Measurements from ENCODE around the gene DIPK1B. TPM values are rescaled to one million over a fixed set of nuclear protein-coding genes. Genes with fewer than 3 reads are reported as not detected.
"Not testable (repeated sequence)": the region's sequence is repeated elsewhere in the genome, so short reads cannot be mapped to it uniquely, and the experiment has no call there.

DIPK1B gene
- total RNA-seq, 1 donor from 2014 or later = 52.9 TPM

- no peak for TF ChIP-seq CTCF (IDR thresholded peaks at IDR 0.05; ENCODE audit: unreplicated experiment)
- no peaks in the 10 kb centered on the region for H3K36me3 Mint-ChIP-seq (ENCODE audit: insufficient read depth)
- no peaks in the 10 kb centered on the region for H3K27me3 Mint-ChIP-seq
- H3K4me1 Mint-ChIP-seq (ENCODE audit: low read depth) = no peaks in the 10 kb centered on the region
- no peak overlapping the region for H3K4me3 Mint-ChIP-seq (ENCODE audit: low read depth)
- no peaks in the 10 kb centered on the region for H3K9me3 Mint-ChIP-seq (ENCODE audit: low read depth)
- no peak for DNase-seq (ENCODE audit: low spot score, unreplicated experiment)
- no peak overlapping the region for H3K27ac Mint-ChIP-seq
Measured at GRCh38 chr9:136759436-136760325, 47.3 kb downstream of the DIPK1B start.

GRCh38 chr9:136760424-136760823 lies 48.1 kb downstream of the DIPK1B start:
- Mint-ChIP-seq H3K4me3 (ENCODE audit: low read depth) (no peak overlapping the region), H3K27ac (no peak overlapping the region), H3K4me1 (ENCODE audit: low read depth) (no peaks in the 10 kb centered on the region), H3K27me3 (no peaks in the 10 kb centered on the region), H3K9me3 (ENCODE audit: low read depth) (no peaks in the 10 kb centered on the region), H3K36me3 (ENCODE audit: insufficient read depth) (no peaks in the 10 kb centered on the region)
- DNase-seq (ENCODE audit: low spot score, unreplicated experiment) = no peak
- TF ChIP-seq CTCF (IDR thresholded peaks at IDR 0.05; ENCODE audit: unreplicated experiment) = no peak

- not testable (repeated sequence) for H3K4me3 Mint-ChIP-seq (ENCODE audit: low read depth); DNase-seq (ENCODE audit: low spot score, unreplicated experiment); H3K27me3 Mint-ChIP-seq; H3K4me1 Mint-ChIP-seq (ENCODE audit: low read depth); H3K36me3 Mint-ChIP-seq (ENCODE audit: insufficient read depth); H3K27ac Mint-ChIP-seq; H3K9me3 Mint-ChIP-seq (ENCODE audit: low read depth)
- peak; percentile 56 for TF ChIP-seq CTCF (IDR thresholded peaks at IDR 0.05; ENCODE audit: unreplicated experiment)
Measured at GRCh38 chr9:136760834-136761544, 48.6 kb downstream of the DIPK1B start.

- Mint-ChIP-seq H3K36me3 (ENCODE audit: insufficient read depth) (no peaks in the 10 kb centered on the region), H3K4me1 (ENCODE audit: low read depth) (no peaks in the 10 kb centered on the region), H3K4me3 (ENCODE audit: low read depth) (no peak overlapping the region), H3K27me3 (no peaks in the 10 kb centered on the region), H3K27ac (no peak overlapping the region), H3K9me3 (ENCODE audit: low read depth) (no peaks in the 10 kb centered on the region)
- DNase-seq (ENCODE audit: low spot score, unreplicated experiment) = no peak
- TF ChIP-seq CTCF (IDR thresholded peaks at IDR 0.05; ENCODE audit: unreplicated experiment) = no peak
Measured at GRCh38 chr9:136761545-136761981, 49.2 kb downstream of the DIPK1B start.

GRCh38 chr9:136762221-136762691 lies 49.9 kb downstream of the DIPK1B start:
- Mint-ChIP-seq H3K36me3 (ENCODE audit: insufficient read depth) (no peaks in the 10 kb centered on the region), H3K9me3 (ENCODE audit: low read depth) (no peaks in the 10 kb centered on the region), H3K4me3 (ENCODE audit: low read depth) (no peak overlapping the region), H3K27me3 (peaks cover 3% of the 10 kb centered on the region), H3K27ac (no peak overlapping the region), H3K4me1 (ENCODE audit: low read depth) (no peaks in the 10 kb centered on the region)
- TF ChIP-seq CTCF (IDR thresholded peaks at IDR 0.05; ENCODE audit: unreplicated experiment) = no peak
- no peak for DNase-seq (ENCODE audit: low spot score, unreplicated experiment)

All from progenitor cell of endocrine pancreas (in vitro differentiated cells).